Left ventricle myocardium inferior (tissue), 1 donor: ENCODE data around the gene KARS1. TPM values are rescaled to one million over a fixed set of nuclear protein-coding genes. Genes with fewer than 3 reads are reported as not detected.

Source experiments
- DNase-seq: peaks from one replicate; pipeline ENCODE4 v3.0.0-alpha.2; 2020
- H3K27ac ChIP-seq: fragments of 200-600 bp; replicated peaks from 2 replicates; pipeline ENCODE4 v1.8.0; 2021
- H3K27me3 ChIP-seq: fragments of 200-600 bp; 2 replicates; pipeline ENCODE4 v1.8.0; 2021; ENCODE audit warnings: low read depth
- H3K36me3 ChIP-seq: fragments of 200-600 bp; 2 replicates; pipeline ENCODE4 v1.8.0; 2021
- H3K4me1 ChIP-seq: fragments of 200-600 bp; 2 replicates; pipeline ENCODE4 v1.8.0; 2021
- H3K4me3 ChIP-seq: fragments of 200-600 bp; 2 replicates; pipeline ENCODE4 v1.8.0; 2021; ENCODE audit warnings: mild to moderate bottlenecking, moderate library complexity
- H3K9me3 ChIP-seq: fragments of 200-600 bp; replicated peaks from 2 replicates; pipeline ENCODE4 v1.8.0; 2021
- intact Hi-C: fragments of 100-400 bp; cut with micrococcal nuclease; formaldehyde crosslinking; loops from one replicate; pipeline ENCODE4 v1.11.0; 2022
- total RNA-seq: library from RNA; stranded (reverse); fragmentation: NEBNext Ultra II Directional; extraction: Animal tissue kit (Norgen Biotek cat#: 25700); gene quantifications from one replicate; pipeline ENCODE4 v1.2.1, GENCODE V29; 2021
- TF ChIP-seq, protein P1 (sequence below): fragments of 200-600 bp; IDR thresholded peaks from 2 replicates; pipeline ENCODE4 v1.8.0; 2021; ENCODE audit warnings: antibody characterized with exemption, mild to moderate bottlenecking, borderline replicate concordance
- donor health status: DM: no; HTN: yes; CAD: no; lungs with severe emphysema.

KARS1 gene
- total RNA-seq, 1 donor from 2014 or later: 127 TPM

DNA sequence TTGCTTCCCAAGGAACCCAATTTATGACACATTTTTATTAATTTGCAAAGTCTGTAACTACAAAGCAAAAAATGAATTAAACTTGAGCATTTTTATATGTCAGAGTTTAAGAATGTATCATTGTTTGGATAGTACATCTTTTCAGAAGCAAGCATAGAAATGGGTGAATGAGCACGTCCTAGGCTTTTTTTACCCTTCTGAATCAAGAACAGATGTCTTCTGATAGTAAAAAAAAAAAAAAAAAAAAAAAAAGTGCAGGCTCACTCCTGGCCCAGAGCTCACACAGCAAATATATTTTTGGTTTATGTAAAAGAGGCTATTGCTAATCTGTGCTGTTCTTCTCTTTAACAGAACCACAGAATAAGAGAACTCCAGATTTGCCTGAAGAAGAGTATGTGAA, 6.5 kb upstream of the KARS1 start:
- no peak for DNase-seq
- no peaks in the 10 kb centered on the region for H3K27me3 ChIP-seq
- no peak overlapping the region for H3K4me3 ChIP-seq
- no peak overlapping the region for H3K27ac ChIP-seq
- peaks cover 49% of the 10 kb centered on the region for H3K36me3 ChIP-seq
- peaks cover 75% of the 10 kb centered on the region for H3K4me1 ChIP-seq
- TF ChIP-seq, protein P1, sequence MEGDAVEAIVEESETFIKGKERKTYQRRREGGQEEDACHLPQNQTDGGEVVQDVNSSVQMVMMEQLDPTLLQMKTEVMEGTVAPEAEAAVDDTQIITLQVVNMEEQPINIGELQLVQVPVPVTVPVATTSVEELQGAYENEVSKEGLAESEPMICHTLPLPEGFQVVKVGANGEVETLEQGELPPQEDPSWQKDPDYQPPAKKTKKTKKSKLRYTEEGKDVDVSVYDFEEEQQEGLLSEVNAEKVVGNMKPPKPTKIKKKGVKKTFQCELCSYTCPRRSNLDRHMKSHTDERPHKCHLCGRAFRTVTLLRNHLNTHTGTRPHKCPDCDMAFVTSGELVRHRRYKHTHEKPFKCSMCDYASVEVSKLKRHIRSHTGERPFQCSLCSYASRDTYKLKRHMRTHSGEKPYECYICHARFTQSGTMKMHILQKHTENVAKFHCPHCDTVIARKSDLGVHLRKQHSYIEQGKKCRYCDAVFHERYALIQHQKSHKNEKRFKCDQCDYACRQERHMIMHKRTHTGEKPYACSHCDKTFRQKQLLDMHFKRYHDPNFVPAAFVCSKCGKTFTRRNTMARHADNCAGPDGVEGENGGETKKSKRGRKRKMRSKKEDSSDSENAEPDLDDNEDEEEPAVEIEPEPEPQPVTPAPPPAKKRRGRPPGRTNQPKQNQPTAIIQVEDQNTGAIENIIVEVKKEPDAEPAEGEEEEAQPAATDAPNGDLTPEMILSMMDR: no peak
- intact Hi-C loops: no loop called here
- no peaks in the 10 kb centered on the region for H3K9me3 ChIP-seq

DNA sequence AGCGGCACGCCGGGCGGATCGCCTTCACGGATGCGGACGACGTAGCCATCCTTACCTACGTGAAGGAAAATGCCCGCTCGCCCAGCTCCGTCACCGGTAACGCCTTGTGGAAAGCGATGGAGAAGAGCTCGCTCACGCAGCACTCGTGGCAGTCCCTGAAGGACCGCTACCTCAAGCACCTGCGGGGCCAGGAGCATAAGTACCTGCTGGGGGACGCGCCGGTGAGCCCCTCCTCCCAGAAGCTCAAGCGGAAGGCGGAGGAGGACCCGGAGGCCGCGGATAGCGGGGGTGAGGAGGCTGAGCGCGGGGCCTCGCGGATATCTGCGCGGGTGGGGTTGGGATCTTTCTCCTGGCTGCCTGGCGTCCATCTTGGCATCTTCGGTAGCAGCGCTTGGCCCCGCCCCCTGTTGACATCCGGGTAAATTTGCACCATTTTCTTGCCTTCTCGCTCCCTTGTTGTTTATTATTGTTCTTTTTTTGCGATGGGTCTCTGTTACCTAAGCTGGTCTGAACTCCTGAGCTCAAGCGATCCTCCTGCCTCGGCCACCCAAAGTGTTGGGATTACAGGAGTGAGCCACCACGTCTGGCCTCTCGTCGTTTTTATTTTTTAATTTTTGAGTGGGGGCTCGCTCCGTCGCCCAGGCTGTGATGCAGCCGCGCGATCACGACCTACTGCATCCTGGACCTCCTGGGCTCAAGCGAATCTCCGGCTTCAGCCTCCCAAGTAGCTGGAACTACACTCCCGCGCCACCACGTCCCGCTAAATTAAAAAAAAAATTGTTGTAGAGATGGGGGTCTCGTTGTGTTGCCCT, 1.0 kb upstream of the KARS1 start:
- Histone ChIP-seq H3K27ac (peak overlapping the region; percentile 96), H3K4me1 (peaks cover 99% of the 10 kb centered on the region), H3K4me3 (peak overlapping the region; percentile 97), H3K27me3 (no peaks in the 10 kb centered on the region), H3K36me3 (peaks cover 17% of the 10 kb centered on the region), H3K9me3 (no peaks in the 10 kb centered on the region)
- peak; percentile 87 for DNase-seq
- intact Hi-C loops: loop anchor here (10.0 kb wide), 1 partner anchor 116 kb away; no protein-coding TSS in a partner anchor
- TF ChIP-seq, protein P1: no peak

DNA sequence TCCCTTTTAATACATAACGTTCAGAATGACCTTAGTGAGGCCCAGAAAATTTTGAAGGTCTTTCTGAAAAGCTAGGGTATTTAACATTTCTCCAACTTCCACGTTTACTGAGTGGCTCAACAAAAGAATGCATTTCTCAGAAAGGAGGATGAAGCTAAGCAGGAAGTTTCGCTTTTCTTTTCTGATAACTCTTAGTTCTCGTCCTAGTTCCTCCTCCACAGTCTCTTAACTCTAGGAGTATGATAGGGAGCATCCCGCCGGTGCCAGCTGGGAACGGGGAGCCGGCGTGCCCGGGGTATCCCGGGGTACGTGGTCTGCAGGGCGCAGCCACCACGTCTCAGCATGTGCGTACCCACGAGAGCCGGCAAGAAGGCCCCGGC, 363 bp downstream of the KARS1 start:
- H3K36me3 ChIP-seq: peaks cover 26% of the 10 kb centered on the region
- peak overlapping the region; percentile 97 for H3K4me3 ChIP-seq
- no peak for DNase-seq
- peaks cover 86% of the 10 kb centered on the region for H3K4me1 ChIP-seq
- H3K9me3 ChIP-seq: no peaks in the 10 kb centered on the region
- TF ChIP-seq, protein P1: no peak
- intact Hi-C loops: loop anchor here (10.0 kb wide), 1 partner anchor 118 kb away; no protein-coding TSS in a partner anchor
- H3K27ac ChIP-seq: peak overlapping the region; percentile 96
- no peaks in the 10 kb centered on the region for H3K27me3 ChIP-seq

DNA sequence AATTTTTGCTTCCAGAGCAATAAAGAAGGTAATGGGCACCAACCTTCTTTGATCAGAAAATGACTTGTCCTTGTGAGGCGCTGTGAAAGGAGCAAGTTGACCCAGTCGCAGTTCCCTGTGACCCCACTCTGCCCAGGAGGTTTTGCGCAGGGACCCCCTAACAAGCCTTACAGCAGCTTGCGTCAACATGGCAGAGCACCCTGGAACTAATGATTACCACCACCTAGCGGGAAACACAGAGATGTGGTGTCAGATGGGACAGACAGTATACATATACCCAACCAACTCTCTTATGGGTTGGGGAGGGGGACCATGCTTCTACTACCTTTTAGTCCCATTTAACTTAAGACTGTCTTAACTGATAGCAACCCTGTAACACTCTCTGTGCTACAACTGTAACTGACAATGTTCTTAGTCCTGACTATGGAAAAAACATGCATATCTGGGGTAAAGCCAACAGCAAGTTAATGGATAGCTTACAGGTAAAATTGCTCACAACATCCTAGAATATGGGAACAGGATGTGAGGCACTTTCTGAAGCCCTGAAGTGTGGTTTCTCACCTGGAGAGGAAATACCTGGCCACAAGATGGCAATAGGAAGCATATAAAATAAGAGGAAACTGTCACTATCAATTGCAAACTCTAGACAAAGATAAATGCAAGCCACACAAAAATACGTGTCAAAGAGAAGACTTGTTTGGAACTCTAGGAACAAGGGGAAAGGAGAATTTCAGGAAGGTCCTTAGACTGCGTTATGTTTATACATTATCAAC, 3.0 kb downstream of the KARS1 start:
- DNase-seq: no peak
- H3K27me3 ChIP-seq: no peaks in the 10 kb centered on the region
- intact Hi-C loops: loop anchor here (10.0 kb wide), 1 partner anchor 120 kb away; no protein-coding TSS in a partner anchor
- H3K27ac ChIP-seq: no peak overlapping the region
- H3K9me3 ChIP-seq: no peaks in the 10 kb centered on the region
- TF ChIP-seq, protein P1: no peak
- peaks cover 59% of the 10 kb centered on the region for H3K4me1 ChIP-seq
- peaks cover 46% of the 10 kb centered on the region for H3K36me3 ChIP-seq
- no peak overlapping the region for H3K4me3 ChIP-seq

DNA sequence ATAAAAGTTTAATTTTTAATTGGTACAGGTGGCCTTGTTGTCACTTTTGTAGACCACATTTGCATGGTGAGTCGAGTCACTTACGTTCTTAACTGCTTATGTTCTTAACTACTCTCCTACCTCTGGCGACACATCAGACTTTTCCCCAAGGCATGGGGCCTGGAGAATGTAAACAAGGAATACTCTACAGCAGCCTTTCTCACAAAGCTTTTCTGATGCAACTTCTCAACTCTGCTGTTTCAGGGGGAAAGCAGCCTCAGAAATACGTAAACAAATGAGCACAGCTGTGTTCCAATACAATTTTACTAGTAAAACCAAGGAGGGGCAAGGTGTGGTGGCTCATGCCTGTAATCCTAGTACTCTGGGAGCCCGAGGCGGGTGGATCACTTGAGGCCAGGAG, 6.9 kb downstream of the KARS1 start:
- Histone ChIP-seq H3K4me1 (peaks cover 22% of the 10 kb centered on the region), H3K27me3 (no peaks in the 10 kb centered on the region), H3K9me3 (no peaks in the 10 kb centered on the region), H3K36me3 (peaks cover 84% of the 10 kb centered on the region), H3K27ac (no peak overlapping the region), H3K4me3 (no peak overlapping the region)
- intact Hi-C loops: loop anchor here (10.0 kb wide), 1 partner anchor 124 kb away; no protein-coding TSS in a partner anchor
- TF ChIP-seq, protein P1: no peak
- no peak for DNase-seq
